ENCODE data around the gene PLAAT3. TPM values are rescaled to one million over a fixed set of nuclear protein-coding genes. Genes with fewer than 3 reads are reported as not detected.
A peak's percentile ranks its signal among the peaks of the same experiment; 100 is the strongest.

PLAAT3 gene
- total and polyA plus RNA-seq, 2 of the 8 experiments (the other 6 are each of a cell fraction or from before 2014, with no cell fraction given) = 109 to 190 TPM

- no peak for DNase-seq (ENCODE audit: low read depth in 1 of 2, low spot score in 2 of 2)
- TF ChIP-seq, protein P1, sequence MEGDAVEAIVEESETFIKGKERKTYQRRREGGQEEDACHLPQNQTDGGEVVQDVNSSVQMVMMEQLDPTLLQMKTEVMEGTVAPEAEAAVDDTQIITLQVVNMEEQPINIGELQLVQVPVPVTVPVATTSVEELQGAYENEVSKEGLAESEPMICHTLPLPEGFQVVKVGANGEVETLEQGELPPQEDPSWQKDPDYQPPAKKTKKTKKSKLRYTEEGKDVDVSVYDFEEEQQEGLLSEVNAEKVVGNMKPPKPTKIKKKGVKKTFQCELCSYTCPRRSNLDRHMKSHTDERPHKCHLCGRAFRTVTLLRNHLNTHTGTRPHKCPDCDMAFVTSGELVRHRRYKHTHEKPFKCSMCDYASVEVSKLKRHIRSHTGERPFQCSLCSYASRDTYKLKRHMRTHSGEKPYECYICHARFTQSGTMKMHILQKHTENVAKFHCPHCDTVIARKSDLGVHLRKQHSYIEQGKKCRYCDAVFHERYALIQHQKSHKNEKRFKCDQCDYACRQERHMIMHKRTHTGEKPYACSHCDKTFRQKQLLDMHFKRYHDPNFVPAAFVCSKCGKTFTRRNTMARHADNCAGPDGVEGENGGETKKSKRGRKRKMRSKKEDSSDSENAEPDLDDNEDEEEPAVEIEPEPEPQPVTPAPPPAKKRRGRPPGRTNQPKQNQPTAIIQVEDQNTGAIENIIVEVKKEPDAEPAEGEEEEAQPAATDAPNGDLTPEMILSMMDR (IDR thresholded peaks at IDR 0.05; ENCODE audit: control extremely low read depth in 1 of 3, insufficient read depth in 1 of 3, low read depth in 1 of 3, low read length in 3 of 3) = no peak
- no peak for TF ChIP-seq CEBPB (IDR thresholded peaks at IDR 0.05; ENCODE audit: low read depth, low read length)
- TF ChIP-seq BCL11A (IDR thresholded peaks at IDR 0.05; ENCODE audit: low read depth in 2 of 2, low read length in 2 of 2) = no peak
- no peak for TF ChIP-seq KDM1A (IDR thresholded peaks at IDR 0.05; ENCODE audit: borderline replicate concordance, low read length)
- no peak for TF ChIP-seq SIN3A (conservative IDR thresholded peaks at IDR 0.05 in 1 of 2, IDR thresholded peaks at IDR 0.05 in 1 of 2; ENCODE audit: low read depth in 1 of 2, low read length in 2 of 2)
- no peak for TF ChIP-seq JUND (IDR thresholded peaks at IDR 0.05; ENCODE audit: low read length)
- TF ChIP-seq SIRT6 (IDR thresholded peaks at IDR 0.05; ENCODE audit: low read length) = no peak
- TF ChIP-seq TCF12 (IDR thresholded peaks at IDR 0.05; ENCODE audit: low read depth, low read length) = no peak
- no peak for TF ChIP-seq EGR1 (IDR thresholded peaks at IDR 0.05; ENCODE audit: borderline replicate concordance, low read depth, low read length)
- TF ChIP-seq CTBP2 (IDR thresholded peaks at IDR 0.05; ENCODE audit: borderline replicate concordance, insufficient read depth, insufficient read length, low read length) = no peak
- TF ChIP-seq RBBP5 (IDR thresholded peaks at IDR 0.05; ENCODE audit: borderline replicate concordance, low read depth, low read length) = no peak
These were observed 86.6 kb downstream of the PLAAT3 start for GRCh38 chr11:63527667-63528066.

More at GRCh38 chr11:63527667-63528066, 86.6 kb downstream of the PLAAT3 start:
- Histone ChIP-seq H3K4me3 (ENCODE audit: extremely low read depth in 1 of 4, insufficient read depth in 2 of 4, low read depth in 3 of 4, low read length in 4 of 4) (peak overlapping the region in 1 of 4 experiments; percentile 19; a peak in 1 of 8 replicates), H2AK5ac (ENCODE audit: low read depth, low read length) (no peak overlapping the region), H2BK120ac (replicated peaks; ENCODE audit: low read depth, low read length) (peak overlapping the region; percentile 99), H4K8ac (ENCODE audit: extremely low read depth, insufficient read depth, low read length) (no peak overlapping the region), H3K4ac (replicated peaks; ENCODE audit: insufficient read length, low read depth, low read length) (peak overlapping the region; percentile 96), H3K18ac (ENCODE audit: extremely low read depth, low read length) (peak overlapping the region; percentile 96), H4K5ac (ENCODE audit: insufficient read length, low read depth, low read length) (peak overlapping the region; percentile 98), H4K20me1 (replicated peaks in 1 of 2; ENCODE audit: control insufficient read depth in 1 of 2, insufficient read depth in 2 of 2, low read length in 2 of 2) (no peaks in the 10 kb centered on the region), H3K9ac (replicated peaks in 1 of 4; ENCODE audit: extremely low read depth in 1 of 4, low read depth in 3 of 4, low read length in 3 of 4) (no peak overlapping the region; a peak in 1 of 7 replicates), H3K56ac (replicated peaks; ENCODE audit: insufficient read length, low read depth, low read length) (peak overlapping the region; percentile 59), H3K79me1 (ENCODE audit: low read depth, low read length) (no peaks in the 10 kb centered on the region), H4K91ac (replicated peaks; ENCODE audit: insufficient read length, low read length) (peak overlapping the region; percentile 99), H3K79me2 (ENCODE audit: control insufficient read depth in 1 of 2, insufficient read depth in 2 of 2, low read length in 2 of 2) (no peaks in the 10 kb centered on the region), H3K4me1 (replicated peaks in 1 of 4; ENCODE audit: control insufficient read depth in 3 of 4, insufficient read depth in 4 of 4, low read length in 3 of 4) (peaks cover 13 to 24% (median 23%) of the 10 kb centered on the region in 4 experiments; a peak in 6 of 7 replicates), H2AFZ (ENCODE audit: low read length) (no peak overlapping the region), H2BK20ac (ENCODE audit: low read length) (peak overlapping the region; percentile 95; the same call in 1 of the 2 replicates), H2BK15ac (ENCODE audit: low read length) (no peak overlapping the region), H3K36me3 (ENCODE audit: control insufficient read depth in 2 of 4, insufficient read depth in 4 of 4, low read length in 3 of 4) (no peaks in the 10 kb centered on the region), H3K23me2 (ENCODE audit: low read depth, low read length) (no peaks in the 10 kb centered on the region; the same call in 1 of the 2 replicates), H3K4me2 (ENCODE audit: insufficient read depth in 1 of 2, low read depth in 2 of 2, low read length in 2 of 2) (peak overlapping the region in 1 of 2 experiments; percentile 50; a peak in 2 of 4 replicates), H3K27me3 (replicated peaks in 1 of 4; ENCODE audit: control insufficient read depth in 3 of 4, extremely low read depth in 1 of 4, insufficient read depth in 3 of 4, low read length in 3 of 4) (no peaks in the 10 kb centered on the region), H3K27ac (ENCODE audit: low read depth, low read length) (peak overlapping the region; percentile 9; the same call in 1 of the 2 replicates), H3K9me3 (ENCODE audit: insufficient read depth in 2 of 2, low read depth in 1 of 2, low read length in 1 of 2) (no peaks in the 10 kb centered on the region; a peak in 1 of 4 replicates), H3K14ac (ENCODE audit: insufficient read length) (peak overlapping the region; percentile 94), H2BK12ac (ENCODE audit: low read depth, low read length) (peak overlapping the region; percentile 82), H2BK5ac (ENCODE audit: low read depth, low read length) (peak overlapping the region; percentile 96), H3K23ac (ENCODE audit: insufficient read length) (no peak overlapping the region)
- FAIRE-seq = no peak
- CTCF ChIA-PET (ENCODE audit: partially characterized antibody) = interaction anchor here (0.7 kb wide), 2 partner anchors 17 to 125 kb away, joined by 3 read pairs; no protein-coding TSS in a partner anchor
- 71% methylated on average over 2 of the region's 2 CpGs; no CpG with 5 or more reads in 1 of the 2 experiments for WGBS, 2 experiments (ENCODE audit: extremely low coverage in 1 of 2, insufficient coverage in 1 of 2, insufficient read length in 1 of 2, insufficient replicate concordance in 2 of 2, low coverage in 1 of 2, low lambda C conversion rate in 2 of 2, missing lambda C conversion rate in 1 of 2)
- POLR2A ChIA-PET (ENCODE audit: partially characterized antibody) = interaction anchor here (0.6 to 1.0 kb wide), 4 partner anchors 18 to 672 kb away, joined by 3 to 5 read pairs (median 4); no protein-coding TSS in a partner anchor
